HFF-Myc (cell line): ENCODE results near the gene PLPPR5.

Experiments used
- DNase-seq: peaks from one replicate; pipeline ENCODE4 v3.0.0-alpha.2; 2011; ENCODE audit warnings: low read depth; ENCODE audit errors: extremely low read depth
- H3K4me3 ChIP-seq: replicated peaks from 2 replicates; pipeline ENCODE4 v1.5.1; 2011; ENCODE audit warnings: low read depth, mild to moderate bottlenecking, control low read depth, low read length
- TF ChIP-seq, protein P1 (sequence below): IDR thresholded peaks from 2 replicates; pipeline ENCODE4 v1.5.1; 2012; ENCODE audit warnings: mild to moderate bottlenecking, low read depth, low read length, control low read depth; ENCODE audit errors: missing control alignments

PLPPR5 gene

DNA sequence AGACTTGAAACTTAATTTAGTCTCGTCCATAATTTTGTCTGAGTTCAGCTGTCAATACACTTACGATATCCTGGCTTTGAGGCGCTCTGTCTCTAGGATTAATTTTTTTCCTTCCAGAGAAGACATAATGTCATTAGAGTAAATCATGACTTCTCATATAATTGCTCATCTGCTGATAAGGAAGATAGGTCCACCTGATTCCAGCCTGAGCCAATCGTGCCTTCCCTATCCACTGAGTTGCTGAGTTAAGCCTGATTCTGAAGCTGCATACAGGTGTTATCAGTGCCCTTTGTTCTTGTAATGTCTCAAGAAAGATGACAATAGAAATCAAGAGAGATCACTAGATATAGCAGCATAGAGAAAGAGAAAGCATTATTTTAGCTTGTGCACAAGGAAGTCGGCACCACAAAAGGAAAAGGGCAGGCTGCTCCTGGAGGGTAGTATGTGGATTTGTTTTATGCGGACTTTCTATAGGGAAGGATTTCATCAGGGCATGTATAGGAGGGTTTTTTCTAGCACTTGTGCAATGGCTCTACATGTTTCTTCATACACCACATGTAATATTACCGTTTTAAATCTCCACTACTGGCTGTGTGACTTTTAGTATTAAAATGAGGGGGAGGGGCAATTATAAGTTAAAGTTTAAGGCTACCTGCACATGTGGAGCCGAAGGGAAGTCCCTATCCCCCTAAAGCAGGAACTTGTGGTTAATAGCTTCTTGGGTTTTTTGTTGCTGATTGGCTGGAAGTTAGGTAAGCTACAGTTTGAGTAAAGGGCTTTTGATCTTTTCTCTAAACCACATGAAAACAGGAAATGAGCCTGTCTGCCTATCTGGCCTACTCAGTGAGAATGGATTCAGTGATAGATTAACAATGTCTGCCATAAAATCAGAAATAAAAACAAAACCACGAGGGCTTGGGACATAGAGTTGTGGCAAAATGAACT lies 133.4 kb downstream of the PLPPR5 start:
- DNase-seq, result no peak
- TF ChIP-seq, protein P1, sequence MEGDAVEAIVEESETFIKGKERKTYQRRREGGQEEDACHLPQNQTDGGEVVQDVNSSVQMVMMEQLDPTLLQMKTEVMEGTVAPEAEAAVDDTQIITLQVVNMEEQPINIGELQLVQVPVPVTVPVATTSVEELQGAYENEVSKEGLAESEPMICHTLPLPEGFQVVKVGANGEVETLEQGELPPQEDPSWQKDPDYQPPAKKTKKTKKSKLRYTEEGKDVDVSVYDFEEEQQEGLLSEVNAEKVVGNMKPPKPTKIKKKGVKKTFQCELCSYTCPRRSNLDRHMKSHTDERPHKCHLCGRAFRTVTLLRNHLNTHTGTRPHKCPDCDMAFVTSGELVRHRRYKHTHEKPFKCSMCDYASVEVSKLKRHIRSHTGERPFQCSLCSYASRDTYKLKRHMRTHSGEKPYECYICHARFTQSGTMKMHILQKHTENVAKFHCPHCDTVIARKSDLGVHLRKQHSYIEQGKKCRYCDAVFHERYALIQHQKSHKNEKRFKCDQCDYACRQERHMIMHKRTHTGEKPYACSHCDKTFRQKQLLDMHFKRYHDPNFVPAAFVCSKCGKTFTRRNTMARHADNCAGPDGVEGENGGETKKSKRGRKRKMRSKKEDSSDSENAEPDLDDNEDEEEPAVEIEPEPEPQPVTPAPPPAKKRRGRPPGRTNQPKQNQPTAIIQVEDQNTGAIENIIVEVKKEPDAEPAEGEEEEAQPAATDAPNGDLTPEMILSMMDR, result no peak
- H3K4me3 ChIP-seq, result no peak overlapping the region

DNA sequence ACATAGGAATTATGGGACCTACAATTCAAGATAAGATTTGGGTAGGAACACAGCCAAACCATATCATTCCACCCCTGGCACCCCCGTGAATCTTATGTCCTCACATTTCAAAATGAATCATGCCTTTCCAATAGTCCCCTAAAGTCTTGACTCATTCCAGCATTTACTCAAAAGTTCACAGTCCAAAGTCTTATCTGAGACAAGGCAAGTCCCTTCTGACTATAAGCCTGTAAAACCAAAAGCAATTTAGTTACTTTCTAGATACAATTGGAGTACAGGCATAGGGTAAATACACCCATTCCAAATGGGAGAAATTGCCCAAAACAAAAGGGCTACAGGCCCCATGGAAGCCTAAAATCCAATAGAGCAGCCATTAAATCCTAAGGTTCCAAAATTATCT lies 138.9 kb downstream of the PLPPR5 start:
- H3K4me3 ChIP-seq, result no peak overlapping the region
- TF ChIP-seq, protein P1, result no peak
- DNase-seq, result no peak

DNA sequence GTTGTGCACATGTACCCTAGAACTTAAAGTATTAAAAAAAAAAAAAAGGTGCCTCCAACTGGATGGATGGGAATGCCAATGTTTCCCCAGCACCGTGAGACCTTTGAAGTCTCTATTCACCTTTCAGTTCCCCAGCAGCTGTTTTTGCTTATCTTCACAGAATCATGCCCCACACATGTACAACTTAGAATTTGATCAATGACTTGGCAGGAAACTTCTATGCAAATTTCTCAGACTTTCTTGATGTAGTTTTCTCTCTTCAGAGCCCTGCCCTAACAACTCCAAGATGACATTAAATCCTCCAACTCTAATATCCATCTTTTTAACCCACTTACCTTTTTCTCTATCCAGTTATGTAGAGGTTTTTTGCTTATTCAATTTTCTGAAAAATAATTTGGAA lies 144.3 kb downstream of the PLPPR5 start:
- DNase-seq, result no peak
- no peak overlapping the region for H3K4me3 ChIP-seq
- TF ChIP-seq, protein P1, result no peak

DNA sequence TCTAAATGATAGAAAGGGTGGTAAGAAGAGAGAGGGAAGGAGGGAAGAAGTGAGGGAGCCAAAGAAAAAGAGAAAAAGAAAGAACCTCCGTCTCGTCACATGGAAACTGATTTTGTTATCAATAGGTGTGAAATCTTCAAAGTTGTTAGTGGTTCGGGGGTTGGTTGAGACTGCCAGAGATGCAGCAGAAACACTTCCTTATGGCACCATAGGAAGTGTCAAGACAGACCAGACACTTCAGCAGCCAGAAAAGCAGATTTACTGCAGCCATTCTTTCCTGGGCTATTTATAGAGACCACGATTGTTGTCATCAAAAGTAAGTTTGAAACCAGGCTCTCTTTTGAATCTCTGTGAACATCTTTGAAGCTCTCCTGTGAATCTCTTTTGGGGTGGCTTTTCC lies 150.5 kb downstream of the PLPPR5 start:
- TF ChIP-seq, protein P1, result no peak
- H3K4me3 ChIP-seq, result no peak overlapping the region
- DNase-seq, result no peak

DNA sequence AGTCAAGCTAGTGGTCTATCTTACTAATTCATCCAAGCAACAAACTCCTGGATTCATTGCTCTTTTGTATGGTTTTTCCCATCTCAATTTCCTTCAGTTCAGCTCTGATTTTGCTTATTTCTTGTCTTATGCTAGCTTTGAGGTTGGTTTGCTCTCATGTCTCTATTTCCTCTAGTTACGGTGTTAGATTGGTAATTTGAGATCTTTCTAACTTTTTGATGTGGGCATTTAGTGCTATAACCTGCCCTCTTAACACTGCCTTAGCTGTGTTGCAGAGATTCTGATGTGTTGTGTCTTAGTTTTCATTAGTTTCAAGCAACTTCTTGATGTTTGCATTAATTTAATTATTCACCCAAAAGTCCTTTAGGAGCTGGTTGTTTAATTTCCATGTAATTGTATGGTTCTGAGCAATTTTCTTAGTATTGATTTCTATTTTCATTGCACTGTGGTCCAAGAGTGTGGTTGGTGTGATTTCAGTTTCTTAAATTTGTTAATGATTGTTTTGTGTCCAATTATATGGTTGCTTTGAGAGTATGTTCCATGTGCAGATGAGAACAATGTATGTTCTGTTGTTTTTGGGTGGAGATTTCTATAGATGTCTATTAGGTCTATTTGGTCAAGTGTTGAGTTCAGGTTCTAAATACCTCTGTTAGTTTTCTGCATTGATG lies 154.6 kb downstream of the PLPPR5 start:
- no peak for DNase-seq
- no peak overlapping the region for H3K4me3 ChIP-seq
- TF ChIP-seq, protein P1, result no peak

DNA sequence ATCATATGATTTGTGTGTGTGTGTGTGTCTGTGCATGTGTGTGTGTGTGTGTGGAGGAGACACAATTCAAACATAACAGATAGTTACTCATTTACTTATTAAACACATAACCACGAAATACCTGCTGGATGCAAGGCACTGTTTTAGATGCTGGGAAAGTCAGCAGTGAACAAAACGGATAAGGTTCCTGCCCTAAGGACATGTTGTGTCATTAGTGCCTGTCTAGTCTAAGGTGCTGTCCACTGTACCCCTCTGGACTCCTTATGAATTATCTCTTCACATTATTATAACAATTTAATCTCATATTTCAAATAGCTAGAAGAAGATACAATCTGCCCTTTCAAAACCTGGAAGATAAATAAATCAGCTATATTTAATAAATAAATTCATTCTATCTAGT lies 162.4 kb downstream of the PLPPR5 start:
- no peak for DNase-seq
- TF ChIP-seq, protein P1, result no peak

More for the DNA sequence above, 162.4 kb downstream of the PLPPR5 start:
- no peak overlapping the region for H3K4me3 ChIP-seq
